ENCODE results near the gene CNNM1. TPM values are rescaled to one million over a fixed set of nuclear protein-coding genes. Genes with fewer than 3 reads are reported as not detected.
A peak's percentile ranks its signal among the peaks of the same experiment; 100 is the strongest.

The CNNM1 gene
- total RNA-seq, 2 donors from 2014 or later, result 1.3 to 1.6 TPM

- no peak overlapping the region for H3K4me3 ChIP-seq
- H3K4me1 ChIP-seq, result peaks cover 8% of the 10 kb centered on the region
- TF ChIP-seq, protein P1, sequence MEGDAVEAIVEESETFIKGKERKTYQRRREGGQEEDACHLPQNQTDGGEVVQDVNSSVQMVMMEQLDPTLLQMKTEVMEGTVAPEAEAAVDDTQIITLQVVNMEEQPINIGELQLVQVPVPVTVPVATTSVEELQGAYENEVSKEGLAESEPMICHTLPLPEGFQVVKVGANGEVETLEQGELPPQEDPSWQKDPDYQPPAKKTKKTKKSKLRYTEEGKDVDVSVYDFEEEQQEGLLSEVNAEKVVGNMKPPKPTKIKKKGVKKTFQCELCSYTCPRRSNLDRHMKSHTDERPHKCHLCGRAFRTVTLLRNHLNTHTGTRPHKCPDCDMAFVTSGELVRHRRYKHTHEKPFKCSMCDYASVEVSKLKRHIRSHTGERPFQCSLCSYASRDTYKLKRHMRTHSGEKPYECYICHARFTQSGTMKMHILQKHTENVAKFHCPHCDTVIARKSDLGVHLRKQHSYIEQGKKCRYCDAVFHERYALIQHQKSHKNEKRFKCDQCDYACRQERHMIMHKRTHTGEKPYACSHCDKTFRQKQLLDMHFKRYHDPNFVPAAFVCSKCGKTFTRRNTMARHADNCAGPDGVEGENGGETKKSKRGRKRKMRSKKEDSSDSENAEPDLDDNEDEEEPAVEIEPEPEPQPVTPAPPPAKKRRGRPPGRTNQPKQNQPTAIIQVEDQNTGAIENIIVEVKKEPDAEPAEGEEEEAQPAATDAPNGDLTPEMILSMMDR (IDR thresholded peaks at IDR 0.05), result no peak
- no peak for TF ChIP-seq POLR2A (IDR thresholded peaks at IDR 0.05)
- no peaks in the 10 kb centered on the region for H3K9me3 ChIP-seq
- H3K27ac ChIP-seq, result no peak overlapping the region
- intact Hi-C loops (cut with DNase I), result loop anchor here (5.0 kb wide), 1 partner anchor 218 kb away; no protein-coding TSS in a partner anchor
- 49 to 64% methylated on average over 8 of the region's 8 CpGs for WGBS, 2 donors
- peaks cover 0 to 5% of the 10 kb centered on the region in 2 donors for H3K36me3 ChIP-seq (replicated peaks in 1 of 2; ENCODE audit: insufficient read depth in 1 of 2, low read depth in 2 of 2)
- DNase-seq (peak; percentile 18 to 53 (median 32)), ATAC-seq (no peak)
- no peaks in the 10 kb centered on the region for H3K27me3 ChIP-seq
These were observed 65.1 kb downstream of the CNNM1 start for GRCh38 chr10:99394256-99394655.

GRCh38 chr10:99394761-99395386 is 65.7 kb downstream of the CNNM1 start:
- H3K27ac ChIP-seq, result no peak overlapping the region
- intact Hi-C loops (cut with DNase I), result loop anchor here (5.0 kb wide), 1 partner anchor 217 kb away; no protein-coding TSS in a partner anchor
- H3K9me3 ChIP-seq, result no peaks in the 10 kb centered on the region
- DNase-seq, result no peak
- H3K4me1 ChIP-seq, result peaks cover 8% of the 10 kb centered on the region
- no peaks in the 10 kb centered on the region for H3K27me3 ChIP-seq
- no peak overlapping the region for H3K4me3 ChIP-seq
- TF ChIP-seq, protein P1 (IDR thresholded peaks at IDR 0.05), result no peak
- TF ChIP-seq POLR2A (IDR thresholded peaks at IDR 0.05), result no peak
- WGBS, 2 donors, result 82 to 87% methylated on average over 7 of the region's 7 CpGs
- H3K36me3 ChIP-seq (replicated peaks in 1 of 2; ENCODE audit: insufficient read depth in 1 of 2, low read depth in 2 of 2), result peaks cover 0 to 5% of the 10 kb centered on the region in 2 donors
- no peak for ATAC-seq

- 45 to 51% methylated on average over 2 of the region's 2 CpGs for WGBS, 2 donors
- Histone ChIP-seq H3K4me3 (no peak overlapping the region), H3K27ac (no peak overlapping the region), H3K9me3 (no peaks in the 10 kb centered on the region), H3K4me1 (peaks cover 8% of the 10 kb centered on the region), H3K27me3 (no peaks in the 10 kb centered on the region), H3K36me3 (replicated peaks in 1 of 2; ENCODE audit: insufficient read depth in 1 of 2, low read depth in 2 of 2) (peaks cover 0 to 5% of the 10 kb centered on the region in 2 donors)
- ATAC-seq (no peak), DNase-seq (no peak)
- intact Hi-C loops (cut with DNase I), result no loop called here
- TF ChIP-seq, protein P1 (IDR thresholded peaks at IDR 0.05), result no peak
- no peak for TF ChIP-seq POLR2A (IDR thresholded peaks at IDR 0.05)
These were observed 66.7 kb downstream of the CNNM1 start for GRCh38 chr10:99395750-99396445.

- peaks cover 0 to 8% of the 10 kb centered on the region in 2 donors for H3K36me3 ChIP-seq (replicated peaks in 1 of 2; ENCODE audit: insufficient read depth in 1 of 2, low read depth in 2 of 2)
- no peak for ATAC-seq
These were observed 67.3 kb downstream of the CNNM1 start for GRCh38 chr10:99396471-99396870.

More at GRCh38 chr10:99396471-99396870, 67.3 kb downstream of the CNNM1 start:
- H3K27me3 ChIP-seq, result no peaks in the 10 kb centered on the region
- H3K4me1 ChIP-seq, result peaks cover 8% of the 10 kb centered on the region
- H3K9me3 ChIP-seq, result no peaks in the 10 kb centered on the region
- 83 to 84% methylated on average over 3 of the region's 3 CpGs for WGBS, 2 donors
- intact Hi-C loops (cut with DNase I), result no loop called here
- DNase-seq, result no peak
- H3K27ac ChIP-seq, result no peak overlapping the region
- TF ChIP-seq POLR2A (IDR thresholded peaks at IDR 0.05), result no peak
- TF ChIP-seq, protein P1 (IDR thresholded peaks at IDR 0.05), result no peak
- no peak overlapping the region for H3K4me3 ChIP-seq
